GM20431 (cell line): ENCODE data around the gene CHD2.

Experiments
- in situ Hi-C: fragments of 300-500 bp; cut with MseI, MboI; formaldehyde crosslinking; loops from one replicate; pipeline ENCODE4 v1.15.0; 2020; ENCODE audit warnings: low sequenced_read_pairs; ENCODE audit not compliant: unreplicated experiment

The CHD2 gene

DNA sequence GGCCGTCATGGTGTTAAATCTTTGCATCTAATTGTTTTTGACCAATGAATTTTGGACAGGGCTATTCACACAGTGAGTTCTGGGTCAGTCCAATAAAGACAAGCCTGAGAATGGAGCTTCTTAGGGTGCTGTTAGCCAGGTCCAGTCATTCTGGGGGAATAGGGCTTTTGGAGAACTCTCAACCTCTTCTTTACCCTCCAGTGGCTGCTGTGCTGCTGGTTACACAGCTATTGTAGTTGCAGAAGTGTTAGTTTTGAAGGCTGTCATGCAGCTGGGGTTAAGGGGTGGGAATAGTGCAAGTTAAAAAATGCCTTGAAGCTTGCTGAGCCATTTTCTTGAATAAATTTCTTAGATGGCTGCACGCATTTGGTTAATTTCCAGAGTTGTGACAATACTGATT is 89.9 kb downstream of the CHD2 start:
- in situ Hi-C loops = no loop called here

DNA sequence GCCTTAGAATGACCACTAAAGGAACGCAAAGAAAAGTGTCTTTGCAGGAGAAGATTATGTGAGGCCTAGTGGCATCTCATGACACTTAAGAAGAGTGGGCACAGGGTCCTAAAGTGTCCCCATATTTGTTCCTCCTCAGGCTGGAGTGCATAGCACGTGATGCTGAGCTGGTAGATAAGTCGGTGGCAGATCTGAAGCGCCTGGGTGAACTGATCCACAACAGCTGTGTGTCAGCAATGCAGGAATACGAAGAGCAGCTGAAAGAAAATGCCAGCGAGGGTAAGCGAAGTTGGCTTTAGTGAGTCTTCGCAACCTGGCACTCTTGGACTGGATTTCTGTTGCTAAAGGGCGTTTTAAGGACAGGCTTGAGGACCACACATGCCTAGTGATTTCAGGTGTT is 92.6 kb downstream of the CHD2 start:
- in situ Hi-C loops = no loop called here

DNA sequence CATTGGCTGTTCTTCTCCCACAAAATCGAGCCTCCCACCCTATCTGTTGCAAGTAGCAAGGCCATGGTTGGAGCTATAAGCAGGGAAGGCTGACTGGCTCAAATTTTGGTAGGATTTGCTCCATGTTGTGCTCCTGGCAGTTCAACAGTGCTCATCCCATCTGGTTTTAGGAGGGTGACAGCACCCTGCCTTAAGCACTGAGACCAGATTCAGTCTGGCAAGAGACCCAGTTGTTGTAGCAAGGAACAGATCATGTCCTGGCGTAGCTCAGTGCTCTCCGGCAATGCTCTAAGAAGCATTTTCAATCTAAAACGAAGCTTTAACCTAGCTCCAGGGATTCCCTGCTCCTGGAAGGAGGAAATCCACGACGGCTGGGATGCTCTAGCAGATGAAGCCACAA is 97.7 kb downstream of the CHD2 start:
- in situ Hi-C loops = no loop called here

DNA sequence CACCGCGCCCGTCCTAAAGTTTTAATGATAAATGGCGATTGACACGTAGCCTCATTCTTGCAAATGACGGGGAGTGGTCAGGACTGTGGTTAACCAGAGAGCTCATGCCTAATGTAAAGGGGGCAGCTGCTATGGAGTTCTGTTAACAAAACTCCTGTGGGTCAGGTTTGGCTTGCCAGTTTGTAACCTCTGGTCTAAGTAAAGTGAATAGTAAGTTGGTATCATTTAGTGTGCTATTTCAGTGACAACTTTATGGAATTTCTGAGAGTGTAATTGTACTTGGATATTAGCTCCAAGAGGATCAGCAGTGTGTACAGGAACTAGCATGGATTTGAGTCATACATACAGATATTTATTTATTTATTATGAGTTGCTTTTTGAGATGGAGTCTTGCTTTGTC is 101.0 kb downstream of the CHD2 start:
- in situ Hi-C loops = loop anchor here (25.0 kb wide), 1 partner anchor 214 kb away; no protein-coding TSS in a partner anchor

DNA sequence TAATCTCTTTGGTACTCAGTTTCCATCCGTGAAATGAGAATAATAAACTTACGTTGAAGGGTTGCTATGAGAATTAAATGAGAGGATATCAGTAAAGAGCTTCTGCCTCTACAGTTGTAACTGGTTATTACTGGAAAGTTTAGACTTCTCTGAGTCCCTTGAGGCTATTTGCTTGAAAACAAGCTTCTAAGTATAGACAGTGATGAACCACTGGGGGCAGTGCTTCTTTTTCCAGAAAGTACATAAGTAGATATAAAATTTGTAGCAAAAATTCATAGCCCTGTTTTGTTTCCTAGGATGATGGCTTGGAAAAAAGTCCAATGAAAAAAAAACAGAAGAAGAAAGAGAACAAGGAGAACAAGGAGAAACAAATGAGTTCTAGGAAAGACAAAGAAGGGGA is 101.8 kb downstream of the CHD2 start:
- in situ Hi-C loops = loop anchor here (25.0 kb wide), 1 partner anchor 215 kb away; no protein-coding TSS in a partner anchor

DNA sequence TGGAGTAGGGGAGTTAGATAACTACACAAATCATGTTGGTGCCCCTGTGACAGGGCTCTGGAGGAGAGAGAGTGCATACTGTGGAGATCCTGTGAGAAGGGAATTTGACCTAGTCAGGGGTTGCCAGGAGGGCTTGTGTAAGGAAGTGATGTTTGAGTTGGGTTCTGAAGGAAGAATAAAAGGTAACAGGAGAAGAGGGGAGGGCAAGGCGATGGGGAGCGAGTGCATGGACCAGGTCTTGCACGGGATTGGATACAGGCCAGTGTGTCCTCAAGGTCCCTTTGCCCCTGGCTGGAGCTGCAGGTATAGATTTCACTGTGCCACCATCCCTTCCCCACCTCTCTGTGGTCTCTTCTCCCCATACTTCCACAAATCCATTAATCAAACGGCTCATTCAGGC is 105.0 kb downstream of the CHD2 start:
- in situ Hi-C loops = loop anchor here (25.0 kb wide), 1 partner anchor 218 kb away; no protein-coding TSS in a partner anchor

DNA sequence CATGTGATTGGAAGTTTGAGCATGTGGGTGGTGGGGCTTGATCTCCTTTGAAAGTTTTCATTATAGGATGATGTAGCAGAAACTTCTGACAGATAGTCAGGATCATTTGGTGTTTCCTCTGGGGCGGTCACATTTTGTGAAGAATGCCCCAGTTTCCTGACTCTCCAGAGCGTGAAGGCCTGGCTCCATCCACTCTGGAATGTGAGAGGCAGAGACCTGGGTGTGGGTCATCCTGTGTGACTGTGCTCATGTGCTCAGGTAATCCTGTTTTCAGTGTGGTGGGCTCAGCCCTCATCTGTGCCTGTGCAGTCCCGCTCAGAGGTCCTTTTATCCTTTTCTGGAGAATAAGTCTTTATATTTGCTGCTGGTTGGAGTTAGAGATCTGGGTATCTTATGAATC is 107.9 kb downstream of the CHD2 start:
- in situ Hi-C loops = loop anchor here (25.0 kb wide), 1 partner anchor 221 kb away; no protein-coding TSS in a partner anchor

DNA sequence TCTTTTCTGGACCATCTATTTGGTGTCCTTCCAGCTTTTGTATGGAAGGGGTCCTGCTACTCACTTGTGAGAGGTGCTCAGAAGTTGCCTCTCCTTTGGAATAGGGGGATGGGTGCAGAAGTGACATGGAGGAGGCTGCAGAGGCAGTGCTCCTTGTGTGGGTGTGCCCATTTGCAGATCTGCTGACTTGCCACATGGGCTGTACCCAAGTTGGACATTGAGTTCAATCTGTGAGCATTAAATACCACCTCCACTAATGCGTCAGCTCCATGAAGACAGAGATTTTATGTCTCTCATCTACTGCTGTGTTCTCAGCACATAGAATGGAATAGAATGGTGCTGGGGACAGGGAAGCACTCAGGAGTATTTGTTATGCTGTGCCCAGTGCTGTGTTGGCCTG is 112.7 kb downstream of the CHD2 start:
- in situ Hi-C loops = loop anchor here (25.0 kb wide), 1 partner anchor 225 kb away; no protein-coding TSS in a partner anchor

DNA sequence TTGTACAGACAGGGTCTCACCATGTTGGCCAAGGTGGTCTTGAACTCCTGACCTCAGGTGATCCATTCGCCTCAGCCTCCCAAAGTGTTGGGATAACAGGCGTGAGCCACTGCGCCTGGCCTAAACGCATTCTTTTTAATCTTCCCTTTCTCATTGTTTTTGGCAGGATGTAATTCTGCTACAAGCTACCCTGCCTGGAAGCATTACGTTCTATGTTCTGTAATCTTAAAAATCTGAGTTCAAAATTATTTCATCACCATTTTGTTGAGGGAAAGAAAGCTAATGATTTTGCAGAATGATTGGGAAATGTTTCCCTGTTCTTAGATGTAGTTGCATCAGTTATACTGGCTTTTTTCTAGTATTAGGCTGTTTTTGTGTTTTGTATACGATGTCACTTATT is 117.4 kb downstream of the CHD2 start:
- in situ Hi-C loops = loop anchor here (25.0 kb wide), 1 partner anchor 230 kb away; no protein-coding TSS in a partner anchor

DNA sequence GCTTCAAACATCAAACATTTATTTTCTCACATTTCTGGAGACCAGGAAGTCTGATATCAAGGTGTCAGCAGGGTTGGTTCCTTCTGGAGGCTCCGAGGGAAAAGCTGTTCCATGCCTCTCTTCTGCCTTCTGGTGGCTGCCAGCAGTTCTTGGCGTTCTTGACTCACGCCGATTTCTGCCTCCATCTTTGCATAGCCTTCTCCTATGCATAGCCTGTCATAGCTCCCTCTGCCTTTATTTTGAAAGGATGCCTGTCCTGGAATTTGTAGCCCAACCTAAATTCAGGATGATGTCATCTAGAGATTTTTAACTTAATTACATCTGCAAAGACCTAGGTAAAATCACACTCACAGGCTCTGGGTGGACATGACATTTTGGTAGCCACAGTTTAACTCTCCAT is 118.5 kb downstream of the CHD2 start:
- in situ Hi-C loops = loop anchor here (25.0 kb wide), 1 partner anchor 231 kb away; no protein-coding TSS in a partner anchor

DNA sequence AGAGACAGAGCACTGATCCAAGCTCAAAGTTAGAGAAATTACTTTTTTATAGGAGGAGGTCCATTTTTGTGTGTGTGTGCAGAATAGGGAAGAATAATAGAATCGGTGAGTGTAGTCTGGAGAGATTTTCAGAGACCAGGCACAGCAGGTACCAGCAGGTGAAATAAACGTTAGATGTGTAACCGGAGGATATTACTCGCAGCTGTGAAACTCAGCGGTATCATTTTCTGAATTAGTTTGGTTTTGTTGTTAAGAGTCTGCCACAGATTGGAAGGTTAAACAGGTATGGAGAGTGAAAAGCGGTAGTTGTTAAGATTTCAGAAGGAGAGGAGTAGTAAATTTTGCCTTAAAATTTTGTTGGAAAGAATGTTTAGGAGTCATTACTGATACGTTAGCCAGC is 119.0 kb downstream of the CHD2 start:
- in situ Hi-C loops = loop anchor here (25.0 kb wide), 1 partner anchor 232 kb away; no protein-coding TSS in a partner anchor

DNA sequence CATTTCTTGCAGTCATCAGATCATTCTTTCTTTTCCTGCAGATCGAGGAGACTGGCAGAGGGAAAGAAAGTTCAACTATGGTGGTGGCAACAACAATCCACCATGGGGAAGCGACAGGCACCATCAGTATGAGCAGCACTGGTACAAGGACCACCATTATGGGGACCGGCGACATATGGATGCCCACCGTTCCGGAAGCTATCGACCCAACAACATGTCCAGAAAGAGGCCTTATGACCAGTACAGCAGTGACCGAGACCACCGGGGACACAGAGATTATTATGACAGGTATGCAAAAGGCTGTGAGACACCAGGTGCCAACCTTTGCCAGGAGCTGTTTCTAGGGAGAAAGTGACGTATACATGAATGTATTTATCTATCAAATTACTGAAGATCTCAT is 119.8 kb downstream of the CHD2 start:
- in situ Hi-C loops = loop anchor here (25.0 kb wide), 1 partner anchor 233 kb away; no protein-coding TSS in a partner anchor

DNA sequence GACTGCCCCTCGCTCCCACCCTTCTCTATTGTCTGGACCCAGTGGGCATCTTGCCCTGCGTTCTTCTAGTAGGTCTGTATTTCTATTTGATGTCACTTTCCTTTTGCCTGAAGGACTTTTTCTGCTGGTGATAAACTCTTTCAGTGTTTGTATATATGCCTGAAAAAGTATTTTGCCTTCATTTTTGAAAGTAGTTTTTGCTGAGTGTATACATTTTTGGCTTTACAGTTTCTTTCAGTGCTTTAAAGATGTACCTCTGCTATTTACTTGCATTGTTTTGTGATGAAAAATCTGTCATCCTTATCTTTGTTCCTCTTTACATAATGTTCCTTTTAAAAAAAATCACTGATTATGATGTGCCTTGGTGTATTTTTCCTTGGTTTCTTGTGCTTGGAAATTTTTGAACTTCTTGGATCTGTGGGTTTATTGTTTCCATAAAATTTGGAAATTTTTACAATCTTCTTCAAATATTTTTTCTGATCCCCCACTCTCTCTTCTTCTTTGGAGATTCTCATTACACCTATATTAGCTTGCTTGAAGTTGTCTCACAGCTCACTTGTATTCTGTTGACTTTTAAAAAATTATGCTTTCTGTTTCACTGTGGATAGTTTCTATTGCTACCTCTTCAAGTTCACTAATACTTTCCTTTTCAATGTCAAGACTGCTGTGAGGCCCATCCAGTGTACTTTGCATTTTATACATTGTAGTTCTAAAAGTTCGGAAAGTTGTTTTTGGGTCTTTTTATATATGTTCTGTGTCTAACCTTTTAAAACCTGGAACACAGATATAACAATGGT is 121.0 kb downstream of the CHD2 start:
- in situ Hi-C loops = loop anchor here (25.0 kb wide), 1 partner anchor 234 kb away; no protein-coding TSS in a partner anchor

DNA sequence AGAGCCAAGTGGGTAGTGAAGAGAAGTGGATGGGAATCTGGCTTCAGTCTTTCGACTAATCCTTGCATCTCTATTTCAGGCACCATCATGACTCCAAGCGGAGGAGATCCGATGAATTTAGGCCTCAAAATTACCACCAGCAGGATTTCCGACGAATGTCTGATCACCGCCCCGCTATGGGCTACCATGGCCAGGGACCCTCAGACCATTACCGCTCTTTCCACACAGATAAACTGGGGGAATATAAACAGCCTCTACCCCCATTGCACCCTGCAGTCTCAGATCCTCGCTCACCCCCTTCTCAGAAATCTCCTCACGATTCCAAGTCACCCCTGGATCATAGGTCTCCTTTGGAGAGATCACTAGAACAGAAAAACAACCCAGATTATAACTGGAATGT is 124.2 kb downstream of the CHD2 start:
- in situ Hi-C loops = loop anchor here (25.0 kb wide), 1 partner anchor 237 kb away; no protein-coding TSS in a partner anchor

DNA sequence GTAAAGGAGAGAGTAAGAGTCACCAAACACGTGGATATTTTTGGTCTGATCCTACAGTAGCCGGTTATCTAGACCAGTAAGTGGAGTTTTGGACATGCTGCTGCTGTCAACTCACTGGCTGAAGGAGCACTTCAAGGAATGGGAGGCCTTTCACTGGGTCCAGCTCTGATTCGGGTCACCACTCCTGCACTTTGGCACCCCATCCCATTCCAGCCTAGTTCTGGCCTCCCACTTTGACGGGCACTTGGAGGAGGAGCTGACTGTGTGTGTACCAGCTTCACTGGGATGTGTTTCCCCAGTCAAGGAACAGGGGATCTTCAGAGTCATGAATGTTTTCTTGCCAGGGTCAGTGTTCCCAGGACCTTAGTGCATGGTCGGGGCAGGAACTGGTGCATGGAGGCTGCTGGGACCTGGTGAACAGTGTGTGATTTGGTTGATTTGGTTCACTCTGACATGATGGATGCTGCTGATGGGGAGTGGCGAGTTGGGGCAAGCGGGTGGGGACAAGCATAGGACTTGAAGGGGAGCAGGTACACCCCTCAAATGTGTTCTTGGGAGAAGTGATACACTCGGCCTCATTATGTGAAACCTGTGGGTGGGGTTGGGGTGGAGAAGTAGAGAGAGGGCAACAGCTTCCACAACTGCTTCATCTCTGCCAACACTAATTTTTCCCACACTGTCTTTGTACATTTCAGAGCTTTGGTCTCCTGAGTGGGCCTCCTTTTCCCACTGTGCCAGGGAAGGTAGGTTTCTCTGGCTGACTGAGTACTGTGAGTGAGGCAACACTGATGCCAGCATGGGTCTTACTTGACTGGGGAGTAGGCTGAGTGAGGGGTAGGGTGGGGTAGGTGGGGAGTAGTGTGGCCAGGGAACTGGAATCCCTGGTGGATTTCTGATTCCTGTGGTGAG is 124.8 kb downstream of the CHD2 start:
- in situ Hi-C loops = loop anchor here (25.0 kb wide), 2 partner anchors 238 to 1087 kb away; no protein-coding TSS in a partner anchor

DNA sequence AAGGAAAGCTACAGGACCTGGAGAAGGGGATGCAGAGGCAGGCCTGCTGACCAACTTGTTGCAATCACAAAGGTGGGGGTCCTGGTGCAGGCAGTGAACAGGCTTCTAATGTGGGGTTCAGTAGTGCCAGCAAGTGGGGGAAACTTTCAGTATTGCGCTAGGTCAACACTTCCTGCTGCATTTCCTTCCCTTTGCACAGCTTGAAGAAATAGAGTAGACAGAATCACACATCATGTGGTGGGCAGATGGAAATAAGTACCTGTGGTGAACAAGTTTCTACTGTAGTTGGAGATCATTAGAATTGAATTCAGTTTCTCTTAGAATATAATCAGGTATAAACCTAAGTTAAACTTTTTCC is 125.5 kb downstream of the CHD2 start:
- in situ Hi-C loops = loop anchor here (25.0 kb wide), 1 partner anchor 1087 kb away; no protein-coding TSS in a partner anchor

DNA sequence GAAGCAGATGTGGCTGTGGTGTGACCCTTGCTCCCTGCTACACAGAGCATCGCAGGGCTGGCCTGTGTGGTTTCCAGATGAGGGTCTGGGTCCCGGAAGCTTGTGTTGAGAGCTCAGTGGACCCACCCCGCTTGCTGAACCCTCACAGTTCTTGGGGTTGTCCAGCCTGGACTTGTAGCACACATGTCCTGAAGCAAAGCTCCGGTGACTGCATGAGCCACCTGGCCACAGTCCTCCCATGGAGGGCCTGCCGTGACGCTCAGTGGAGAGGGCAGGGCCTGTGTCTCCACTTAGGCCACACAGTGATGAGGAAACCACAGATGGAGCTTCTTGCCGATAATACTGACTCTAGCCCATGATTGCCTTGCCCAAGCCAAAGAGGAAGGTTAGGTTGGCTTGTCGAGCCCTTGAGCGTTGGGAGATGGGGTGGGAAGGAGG is 126.3 kb downstream of the CHD2 start:
- in situ Hi-C loops = loop anchor here (25.0 kb wide), 1 partner anchor 1086 kb away; no protein-coding TSS in a partner anchor

DNA sequence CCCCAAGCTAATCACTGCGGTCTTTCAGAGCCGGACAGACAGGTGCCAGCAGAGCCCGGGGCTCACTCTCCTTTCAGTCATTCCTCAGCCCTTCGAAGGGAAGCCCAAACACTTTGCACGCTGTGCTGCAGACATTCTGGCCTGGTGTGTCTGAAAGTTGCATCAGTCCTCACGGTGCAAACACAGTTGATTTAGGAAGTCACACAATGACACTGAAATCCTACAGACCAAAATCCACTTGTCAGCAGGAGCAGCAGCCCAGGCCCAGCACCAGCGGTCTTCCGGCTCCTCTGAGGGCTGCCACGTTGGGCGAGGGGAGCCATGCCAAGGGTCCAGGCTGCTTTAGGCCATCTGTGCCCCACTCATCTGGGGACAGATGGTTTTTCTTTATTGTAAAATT is 127.3 kb downstream of the CHD2 start:
- in situ Hi-C loops = loop anchor here (25.0 kb wide), 1 partner anchor 1085 kb away; no protein-coding TSS in a partner anchor

DNA sequence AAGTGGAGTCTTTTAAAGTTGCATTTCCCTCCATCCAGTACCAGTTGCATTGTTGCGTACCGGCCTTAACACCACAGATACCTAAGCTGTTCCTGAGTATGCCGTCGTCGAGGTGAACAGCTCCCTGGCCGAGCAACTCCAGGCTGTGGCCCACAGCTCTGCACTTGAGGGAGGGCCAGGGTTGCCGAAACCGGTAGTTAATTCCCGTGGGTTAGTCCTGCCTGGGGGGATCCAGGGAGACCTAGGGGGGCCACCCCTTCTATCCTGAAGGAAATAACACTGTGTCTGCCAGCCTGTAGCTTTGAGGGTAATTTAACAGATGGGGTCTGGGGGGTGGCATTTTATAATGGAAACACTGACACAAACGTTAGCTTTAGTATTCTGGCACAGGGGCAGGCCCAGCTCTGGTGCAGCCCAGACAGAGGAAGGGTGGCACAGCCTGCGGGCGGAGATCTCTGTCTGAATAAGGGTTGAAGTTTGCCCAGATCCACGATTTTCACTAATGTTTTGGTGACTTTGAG is 128.0 kb downstream of the CHD2 start:
- in situ Hi-C loops = loop anchor here (25.0 kb wide), 1 partner anchor 1084 kb away; no protein-coding TSS in a partner anchor
